Skeletal muscle tissue (tissue), 4 donors: Measurements from ENCODE around the gene GCN1. TPM values are rescaled to one million over a fixed set of nuclear protein-coding genes. Genes with fewer than 3 reads are reported as not detected.
"Not testable (repeated sequence)": the region's sequence is repeated elsewhere in the genome, so short reads cannot be mapped to it uniquely, and the experiment has no call there.

Experiments
- H3K27ac ChIP-seq: one replicate; pipeline ENCODE4 v1.7.0; 2013; ENCODE audit warnings: mild to moderate bottlenecking, low read depth, low read length, inconsistent platforms
- H3K27me3 ChIP-seq, 3 donors: one replicate each; pipeline ENCODE4 v1.7.0; 2013; ENCODE audit warnings: low read length in 3 of 3; ENCODE audit not compliant: control insufficient read depth in 3 of 3, insufficient read depth in 3 of 3
- H3K36me3 ChIP-seq, 3 donors: one replicate each; pipeline ENCODE4 v1.7.0; 2013; ENCODE audit warnings: low read length in 3 of 3; ENCODE audit not compliant: control insufficient read depth in 3 of 3, insufficient read depth in 3 of 3
- H3K4me1 ChIP-seq, 3 donors: one replicate each; pipeline ENCODE4 v1.7.0; 2013; ENCODE audit warnings: low read length in 3 of 3, mild to moderate bottlenecking in 3 of 3; ENCODE audit not compliant: control insufficient read depth in 3 of 3, insufficient read depth in 3 of 3
- H3K4me3 ChIP-seq, 3 donors: one replicate each; pipeline ENCODE4 v1.7.0; 2013; ENCODE audit warnings: low read length in 3 of 3
- H3K9ac ChIP-seq, 3 donors: one replicate each; pipeline ENCODE4 v1.7.0; 2013; ENCODE audit warnings: low read length in 3 of 3, mild to moderate bottlenecking in 3 of 3, moderate library complexity in 2 of 3, low read depth in 1 of 3
- H3K9me3 ChIP-seq, 3 donors: one replicate each; pipeline ENCODE4 v1.7.0; 2013; ENCODE audit warnings: low read length in 3 of 3; ENCODE audit not compliant: control insufficient read depth in 3 of 3
- total RNA-seq: library from RNA; depleted of rRNA; stranded (reverse); fragments of >200 nt; gene quantifications from one replicate; pipeline ENCODE4 v1.2.3, GENCODE V29; 2014
- donor health status: Osteomylitis.

Gene GCN1
- total RNA-seq, 1 donor from 2014 or later: 87.2 TPM

DNA sequence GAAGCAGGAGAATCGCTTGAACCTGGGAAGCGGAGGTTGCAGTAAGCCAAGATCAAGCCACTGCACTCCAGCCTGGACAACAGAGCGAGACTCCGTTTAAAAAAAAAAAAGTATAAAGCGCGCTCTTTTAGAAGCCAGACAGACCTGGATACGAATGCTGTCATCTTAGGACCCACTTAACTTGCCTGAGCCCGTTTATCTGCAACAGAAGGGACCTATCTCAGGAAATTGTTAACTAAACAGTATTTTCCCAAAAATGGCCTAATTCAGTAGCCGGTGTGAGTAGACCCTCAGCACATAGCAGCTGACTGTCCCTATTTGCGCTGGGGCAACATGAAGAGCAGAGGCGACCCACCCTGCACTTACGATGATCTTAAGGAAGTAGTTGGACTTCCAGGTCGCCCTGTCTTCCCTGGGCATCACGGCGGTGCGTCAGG lies 5.9 kb upstream of the GCN1 start:
- peaks cover 30 to 39% (median 36%) of the 10 kb centered on the region in 3 donors for H3K36me3 ChIP-seq
- H3K4me1 ChIP-seq: peaks cover 18 to 40% (median 22%) of the 10 kb centered on the region in 3 donors
- peak overlapping the region; percentile 84 for H3K27ac ChIP-seq
- no peaks in the 10 kb centered on the region for H3K9me3 ChIP-seq
- H3K27me3 ChIP-seq: no peaks in the 10 kb centered on the region
- H3K4me3 ChIP-seq: peak overlapping the region; percentile 87 to 99 (median 98)
- peak overlapping the region; percentile 90 to 97 (median 96) for H3K9ac ChIP-seq

DNA sequence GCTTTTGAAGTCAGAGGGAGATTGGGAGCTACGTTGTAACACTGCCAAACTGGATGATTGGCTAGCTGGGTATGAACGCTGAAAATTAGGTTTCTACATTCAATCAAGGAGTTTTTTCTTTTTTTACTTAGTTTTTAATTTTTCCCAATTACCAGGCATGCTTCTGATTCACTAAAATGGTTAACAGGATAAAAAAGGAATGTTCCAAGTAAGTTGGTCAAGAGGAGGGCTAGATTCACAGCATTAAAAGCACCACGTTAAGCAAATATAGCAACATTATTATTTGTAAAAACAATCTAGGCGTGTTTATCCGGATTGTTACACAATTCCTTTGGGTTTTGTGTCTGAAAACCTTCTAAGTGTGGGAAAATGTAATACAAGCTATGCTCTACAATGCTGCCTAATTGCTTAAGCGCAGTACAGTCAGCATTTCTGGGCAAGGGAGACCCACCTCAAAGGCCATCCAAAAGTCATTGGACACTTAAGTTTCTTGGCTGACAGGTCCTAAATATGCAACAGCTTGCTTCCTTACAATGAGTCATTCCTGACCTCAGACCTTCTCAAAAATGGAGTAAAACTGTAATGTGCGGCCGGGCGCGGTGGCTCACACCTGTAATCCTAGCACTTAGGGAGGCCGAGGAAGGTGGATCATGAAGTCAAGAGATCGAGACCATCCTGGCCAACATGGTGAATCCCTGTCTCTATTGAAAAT lies 5.2 kb upstream of the GCN1 start:
- peak overlapping the region; percentile 87 to 99 (median 98) for H3K4me3 ChIP-seq
- peak overlapping the region; percentile 84 for H3K27ac ChIP-seq
- peaks cover 30 to 39% (median 36%) of the 10 kb centered on the region in 3 donors for H3K36me3 ChIP-seq
- peak overlapping the region; percentile 90 to 97 (median 96) for H3K9ac ChIP-seq
- peaks cover 25 to 47% (median 28%) of the 10 kb centered on the region in 3 donors for H3K4me1 ChIP-seq
- H3K9me3 ChIP-seq: no peaks in the 10 kb centered on the region
- H3K27me3 ChIP-seq: no peaks in the 10 kb centered on the region

DNA sequence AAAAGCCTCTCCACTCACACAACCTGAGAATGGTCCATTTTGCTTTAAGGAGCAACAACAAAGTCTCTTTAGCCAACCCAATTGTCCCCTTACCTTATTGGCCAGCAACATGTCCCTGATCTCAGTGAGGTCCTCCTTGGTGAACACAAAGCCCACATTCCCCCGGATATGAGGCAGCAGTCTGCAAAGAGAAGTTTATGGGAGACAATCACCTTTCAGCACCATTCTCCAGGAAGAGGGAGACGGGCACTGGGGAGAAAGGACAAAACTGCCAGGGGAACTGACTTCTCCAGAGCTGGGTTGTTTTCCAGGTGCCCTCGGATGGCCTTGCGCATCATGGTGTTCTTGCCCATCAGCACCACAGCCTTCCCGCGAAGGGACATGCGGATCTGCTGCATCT lies 4.5 kb upstream of the GCN1 start:
- peak overlapping the region; percentile 84 for H3K27ac ChIP-seq
- H3K4me3 ChIP-seq: peak overlapping the region in 2 of 3 donors; percentile 21 to 87
- peaks cover 30 to 39% (median 36%) of the 10 kb centered on the region in 3 donors for H3K36me3 ChIP-seq
- peaks cover 25 to 49% (median 30%) of the 10 kb centered on the region in 3 donors for H3K4me1 ChIP-seq
- peak overlapping the region in 1 of 3 donors; percentile 97 for H3K9ac ChIP-seq
- H3K9me3 ChIP-seq: no peaks in the 10 kb centered on the region
- H3K27me3 ChIP-seq: no peaks in the 10 kb centered on the region

DNA sequence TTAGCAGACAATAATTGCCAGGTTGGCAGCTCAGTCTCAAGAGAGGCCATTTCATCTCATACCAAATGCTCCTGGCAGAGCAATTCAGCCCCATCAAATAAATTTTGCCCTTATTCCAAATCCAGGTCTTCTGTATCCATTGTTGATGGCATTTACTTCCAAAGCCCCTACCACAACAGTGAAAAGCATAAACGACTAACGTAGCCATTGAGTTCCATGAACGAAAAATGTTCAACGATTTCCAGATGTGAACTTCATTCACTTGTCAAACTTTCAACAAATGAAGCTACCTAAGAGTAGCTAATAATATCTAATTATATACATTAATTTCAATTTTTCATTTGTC lies 3.0 kb upstream of the GCN1 start:
- no peaks in the 10 kb centered on the region for H3K9me3 ChIP-seq
- H3K27ac ChIP-seq: no peak overlapping the region
- H3K27me3 ChIP-seq: no peaks in the 10 kb centered on the region
- no peak overlapping the region for H3K9ac ChIP-seq
- H3K4me1 ChIP-seq: peaks cover 34 to 55% (median 38%) of the 10 kb centered on the region in 3 donors
- H3K36me3 ChIP-seq: peaks cover 30 to 39% (median 36%) of the 10 kb centered on the region in 3 donors
- no peak overlapping the region for H3K4me3 ChIP-seq

DNA sequence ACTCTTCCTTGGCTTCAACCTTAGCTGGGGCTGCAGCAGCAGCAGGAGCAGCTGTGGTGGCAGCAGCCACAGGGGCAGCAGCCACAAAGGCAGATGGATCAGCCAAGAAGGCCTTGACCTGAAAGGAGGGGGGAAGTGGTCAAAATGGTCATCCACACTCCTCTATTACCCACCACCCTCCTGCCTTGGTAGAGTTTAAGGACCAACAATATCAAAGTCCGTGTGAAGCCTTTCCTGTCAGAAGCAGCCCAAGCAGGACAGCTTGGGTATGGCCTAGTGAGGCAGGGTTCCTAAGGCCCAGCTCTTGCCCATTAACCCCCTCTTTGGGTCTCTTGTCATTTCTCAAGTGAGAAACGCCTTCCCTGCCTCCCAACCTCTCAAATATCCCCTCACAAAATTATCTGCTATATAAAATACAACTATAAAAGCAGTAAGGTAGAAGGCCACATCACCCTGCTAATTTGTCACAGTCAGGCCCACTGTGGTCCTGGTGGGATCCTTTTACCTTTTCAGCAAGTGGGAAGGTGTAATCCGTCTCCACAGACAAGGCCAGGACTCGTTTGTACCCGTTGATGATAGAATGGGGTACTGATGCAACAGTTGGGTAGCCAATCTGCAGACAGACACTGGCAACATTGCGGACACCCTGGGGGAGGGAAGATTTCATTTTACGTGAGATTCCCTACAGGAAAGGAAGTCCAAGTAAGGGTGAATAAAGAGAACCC lies 2.5 kb upstream of the GCN1 start:
- H3K36me3 ChIP-seq: peaks cover 30 to 39% (median 36%) of the 10 kb centered on the region in 3 donors
- not testable (repeated sequence) for H3K27ac ChIP-seq, H3K9ac ChIP-seq, H3K27me3 ChIP-seq, H3K9me3 ChIP-seq, H3K4me3 ChIP-seq
- peaks cover 34 to 57% (median 38%) of the 10 kb centered on the region in 3 donors for H3K4me1 ChIP-seq

DNA sequence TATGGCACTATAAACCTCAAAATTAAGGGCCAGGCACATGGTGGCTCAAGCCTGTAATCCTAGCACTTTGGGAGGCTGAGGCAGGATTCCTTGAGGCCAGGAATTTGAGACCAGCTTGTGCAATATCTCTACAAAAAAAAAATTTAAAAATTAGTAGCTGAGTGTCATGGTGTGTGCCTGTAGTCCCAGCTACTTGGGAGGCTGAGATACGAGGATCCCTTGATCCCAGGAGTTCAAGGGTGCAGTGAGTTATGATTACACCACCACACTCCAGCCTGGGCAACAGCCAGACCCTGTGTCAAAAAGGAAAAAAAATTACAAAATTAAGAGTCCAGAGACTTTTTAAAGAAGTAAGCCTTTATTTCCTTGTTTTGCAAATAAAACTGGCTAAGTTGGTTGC lies 1.8 kb upstream of the GCN1 start:
- H3K4me1 ChIP-seq: peaks cover 34 to 57% (median 38%) of the 10 kb centered on the region in 3 donors
- H3K9ac ChIP-seq: no peak overlapping the region
- H3K4me3 ChIP-seq: no peak overlapping the region
- no peaks in the 10 kb centered on the region for H3K9me3 ChIP-seq
- H3K27ac ChIP-seq: no peak overlapping the region
- peaks cover 30 to 39% (median 38%) of the 10 kb centered on the region in 3 donors for H3K36me3 ChIP-seq
- no peaks in the 10 kb centered on the region for H3K27me3 ChIP-seq

DNA sequence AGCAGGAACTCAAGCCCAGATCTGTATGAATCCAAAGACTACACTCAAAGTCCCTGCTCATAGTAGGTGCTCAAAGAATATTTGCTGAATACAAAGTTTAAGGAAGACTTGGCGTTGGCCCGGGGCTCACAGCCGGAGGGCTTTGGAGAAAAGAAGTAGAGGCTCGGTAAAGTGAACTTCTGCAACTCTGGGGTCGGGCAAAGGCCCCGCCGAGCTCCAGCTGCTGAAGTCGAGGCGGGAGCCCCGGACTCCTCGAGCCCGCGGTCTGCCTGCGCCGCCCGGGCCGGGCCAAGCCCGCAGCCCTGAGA lies 335 bp downstream of the GCN1 start:
- H3K36me3 ChIP-seq: peaks cover 27 to 48% (median 42%) of the 10 kb centered on the region in 3 donors

DNA sequence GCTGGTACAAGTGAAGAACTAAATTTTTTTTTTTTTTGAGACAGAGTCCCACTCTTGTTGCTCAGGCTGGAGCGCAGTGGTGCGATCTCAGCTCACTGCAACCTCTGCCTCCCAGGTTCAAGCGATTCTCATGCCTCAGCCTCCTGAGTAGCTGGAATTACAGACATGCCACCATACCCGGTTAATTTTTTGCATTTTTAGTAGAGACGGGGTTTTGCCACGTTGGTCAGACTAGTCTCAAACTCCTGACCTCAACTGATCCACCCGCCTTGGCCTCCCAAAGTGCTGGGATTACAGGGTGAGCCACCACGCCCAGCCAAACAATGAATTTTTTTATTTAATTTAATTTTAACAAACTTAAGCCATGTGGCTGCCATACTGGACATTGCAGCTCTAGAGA lies 1.2 kb downstream of the GCN1 start:
- Histone ChIP-seq H3K4me3 (peak overlapping the region in 2 of 3 donors; percentile 88 to 94), H3K36me3 (peaks cover 22 to 45% (median 41%) of the 10 kb centered on the region in 3 donors), H3K4me1 (peaks cover 16 to 33% (median 18%) of the 10 kb centered on the region in 3 donors)
- H3K27ac ChIP-seq, H3K9me3 ChIP-seq, H3K9ac ChIP-seq, H3K27me3 ChIP-seq: not testable (repeated sequence)

More for the DNA sequence above, 335 bp downstream of the GCN1 start:
- peak overlapping the region; percentile 94 for H3K27ac ChIP-seq
- H3K9me3 ChIP-seq: no peaks in the 10 kb centered on the region
- peak overlapping the region; percentile 91 to 95 (median 94) for H3K9ac ChIP-seq
- H3K27me3 ChIP-seq: no peaks in the 10 kb centered on the region
- peaks cover 20 to 42% (median 25%) of the 10 kb centered on the region in 3 donors for H3K4me1 ChIP-seq
- H3K4me3 ChIP-seq: peak overlapping the region; percentile 88 to 96 (median 94)

DNA sequence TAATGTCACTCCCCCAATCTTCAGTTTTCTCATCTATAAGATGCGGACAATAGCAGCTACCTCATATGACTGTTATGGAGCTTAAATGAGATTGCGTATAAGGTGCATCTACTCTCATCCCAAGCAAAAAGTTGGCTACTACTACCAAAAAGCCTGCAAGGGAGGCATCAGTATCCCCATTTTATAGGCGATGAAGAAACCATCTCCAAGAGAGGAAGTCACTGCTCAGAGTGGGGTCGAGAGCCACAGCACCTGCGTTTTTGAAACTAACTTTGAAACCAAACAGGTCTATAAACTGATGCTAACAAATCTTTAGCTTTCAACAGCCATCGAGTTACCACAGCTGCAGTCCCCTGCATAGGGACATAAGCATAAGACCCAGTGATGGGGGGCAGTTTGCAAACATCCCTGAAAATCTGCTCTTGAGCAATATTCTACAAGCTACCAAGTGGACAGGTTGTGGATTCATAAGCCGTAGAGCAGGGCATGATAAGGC lies 3.5 kb downstream of the GCN1 start:
- Histone ChIP-seq H3K27ac (no peak overlapping the region), H3K9ac (no peak overlapping the region), H3K9me3 (no peaks in the 10 kb centered on the region), H3K4me1 (peaks cover 16 to 21% (median 17%) of the 10 kb centered on the region in 3 donors), H3K36me3 (peaks cover 15 to 37% (median 30%) of the 10 kb centered on the region in 3 donors), H3K27me3 (no peaks in the 10 kb centered on the region), H3K4me3 (no peak overlapping the region)

DNA sequence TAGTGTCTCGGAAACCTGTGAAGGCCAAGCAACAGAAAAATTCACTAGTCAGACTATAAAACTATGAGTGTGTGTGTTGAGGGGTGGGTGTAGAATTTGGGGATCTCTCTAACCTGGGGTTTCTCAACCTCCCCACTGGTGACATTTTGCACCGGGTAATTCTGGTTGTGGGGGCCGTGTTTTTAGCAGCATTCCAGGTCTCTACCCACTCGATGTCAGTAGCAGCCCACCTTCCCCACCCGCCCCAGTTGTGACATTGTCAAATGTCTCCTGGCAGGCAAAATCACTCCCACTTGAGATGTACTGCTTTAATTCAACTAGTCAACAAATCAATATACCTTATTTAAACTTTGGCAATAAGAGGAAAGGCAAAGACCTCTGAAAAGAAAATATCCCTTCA lies 4.1 kb downstream of the GCN1 start:
- peaks cover 17 to 38% (median 35%) of the 10 kb centered on the region in 3 donors for H3K36me3 ChIP-seq
- peaks cover 15 to 17% (median 16%) of the 10 kb centered on the region in 3 donors for H3K4me1 ChIP-seq
- no peaks in the 10 kb centered on the region for H3K27me3 ChIP-seq
- H3K9ac ChIP-seq: no peak overlapping the region
- H3K9me3 ChIP-seq: no peaks in the 10 kb centered on the region
- no peak overlapping the region for H3K4me3 ChIP-seq
- no peak overlapping the region for H3K27ac ChIP-seq
